Skin epidermis (tissue), 12 donors: ENCODE measurements around the gene FDPS.
"Not testable (repeated sequence)": the region's sequence is repeated elsewhere in the genome, so short reads cannot be mapped to it uniquely, and the experiment has no call there.

Experiments used
- H3K27ac ChIP-seq, 21 experiments: fragments of 200-600 bp; sonication (generic) in 11 of 21; one replicate each; pipeline ENCODE4 v1.5.0; 2020; ENCODE audit warnings: mild to moderate bottlenecking in 3 of 21, inconsistent platforms in 2 of 21, moderate library complexity in 2 of 21
- H3K4me3 ChIP-seq, 7 experiments: fragments of 200-600 bp; sonication (generic) in 2 of 7; one replicate each; pipeline ENCODE4 v1.5.0; 2020; ENCODE audit warnings: inconsistent platforms in 2 of 7, mild to moderate bottlenecking in 2 of 7, moderate library complexity in 1 of 7

FDPS gene

DNA sequence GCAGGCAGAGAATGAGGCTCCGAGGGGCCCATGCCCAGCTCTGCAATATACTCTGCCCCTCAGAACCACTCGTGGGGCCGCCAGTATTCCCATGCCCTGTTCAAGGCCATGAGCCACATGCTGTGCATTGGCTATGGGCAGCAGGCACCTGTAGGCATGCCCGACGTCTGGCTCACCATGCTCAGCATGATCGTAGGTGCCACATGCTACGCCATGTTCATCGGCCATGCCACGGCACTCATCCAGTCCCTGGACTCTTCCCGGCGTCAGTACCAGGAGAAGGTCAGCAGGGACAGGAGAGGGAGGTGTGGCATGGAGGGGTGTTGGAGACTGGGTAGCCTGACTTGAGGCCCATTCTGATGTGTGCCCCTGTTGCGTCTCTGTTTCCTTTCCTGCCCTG is 24.2 kb upstream of the FDPS start:
- Histone ChIP-seq H3K4me3 (no peak overlapping the region), H3K27ac (no peak overlapping the region)

DNA sequence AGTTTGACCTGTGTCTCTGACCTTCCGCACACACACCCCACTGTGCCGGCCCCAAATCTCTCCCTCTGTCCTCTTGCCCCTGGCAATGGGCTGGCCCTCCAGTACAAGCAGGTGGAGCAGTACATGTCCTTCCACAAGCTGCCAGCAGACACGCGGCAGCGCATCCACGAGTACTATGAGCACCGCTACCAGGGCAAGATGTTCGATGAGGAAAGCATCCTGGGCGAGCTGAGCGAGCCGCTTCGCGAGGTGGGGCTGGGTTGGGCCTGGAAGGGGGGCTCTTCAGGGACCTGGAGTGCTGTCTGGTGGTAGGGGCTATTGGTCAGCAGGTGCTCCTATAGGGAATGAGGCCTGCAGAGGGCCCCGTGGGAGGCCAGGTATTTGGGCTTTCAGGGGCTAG is 23.6 kb upstream of the FDPS start:
- no peak overlapping the region for H3K27ac ChIP-seq
- H3K4me3 ChIP-seq = no peak overlapping the region

DNA sequence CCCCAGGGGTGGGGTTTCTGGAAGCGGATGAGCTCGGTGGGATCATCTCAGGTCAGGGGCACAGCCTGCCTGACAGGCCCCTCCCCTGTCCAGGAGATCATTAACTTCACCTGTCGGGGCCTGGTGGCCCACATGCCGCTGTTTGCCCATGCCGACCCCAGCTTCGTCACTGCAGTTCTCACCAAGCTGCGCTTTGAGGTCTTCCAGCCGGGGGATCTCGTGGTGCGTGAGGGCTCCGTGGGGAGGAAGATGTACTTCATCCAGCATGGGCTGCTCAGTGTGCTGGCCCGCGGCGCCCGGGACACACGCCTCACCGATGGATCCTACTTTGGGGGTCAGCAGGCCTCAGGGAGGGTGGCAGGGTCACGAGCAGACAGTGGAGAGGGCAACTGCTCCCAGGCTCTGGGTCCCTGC is 23.0 kb upstream of the FDPS start:
- Histone ChIP-seq H3K27ac (no peak overlapping the region), H3K4me3 (no peak overlapping the region)

DNA sequence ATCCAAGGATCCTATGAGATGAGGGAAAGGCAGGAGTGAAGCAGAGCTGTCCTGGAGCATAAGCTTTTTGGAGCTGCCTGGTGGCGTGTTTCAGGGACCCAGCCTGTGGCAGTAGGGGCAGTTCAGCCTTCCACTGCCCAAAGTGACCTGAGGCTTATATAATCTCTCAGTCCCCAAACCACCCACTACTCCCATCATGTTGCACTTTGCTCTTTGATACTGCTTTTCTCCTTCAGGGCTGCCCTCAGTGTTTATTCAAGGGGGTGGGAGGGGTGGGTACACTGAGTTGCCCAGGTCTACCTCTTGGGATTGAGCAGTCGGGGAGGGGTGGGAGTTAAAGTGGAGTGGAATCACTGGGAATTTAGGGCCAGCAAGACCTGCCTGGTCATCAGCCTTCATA is 22.1 kb upstream of the FDPS start:
- Histone ChIP-seq H3K4me3 (no peak overlapping the region), H3K27ac (no peak overlapping the region)

DNA sequence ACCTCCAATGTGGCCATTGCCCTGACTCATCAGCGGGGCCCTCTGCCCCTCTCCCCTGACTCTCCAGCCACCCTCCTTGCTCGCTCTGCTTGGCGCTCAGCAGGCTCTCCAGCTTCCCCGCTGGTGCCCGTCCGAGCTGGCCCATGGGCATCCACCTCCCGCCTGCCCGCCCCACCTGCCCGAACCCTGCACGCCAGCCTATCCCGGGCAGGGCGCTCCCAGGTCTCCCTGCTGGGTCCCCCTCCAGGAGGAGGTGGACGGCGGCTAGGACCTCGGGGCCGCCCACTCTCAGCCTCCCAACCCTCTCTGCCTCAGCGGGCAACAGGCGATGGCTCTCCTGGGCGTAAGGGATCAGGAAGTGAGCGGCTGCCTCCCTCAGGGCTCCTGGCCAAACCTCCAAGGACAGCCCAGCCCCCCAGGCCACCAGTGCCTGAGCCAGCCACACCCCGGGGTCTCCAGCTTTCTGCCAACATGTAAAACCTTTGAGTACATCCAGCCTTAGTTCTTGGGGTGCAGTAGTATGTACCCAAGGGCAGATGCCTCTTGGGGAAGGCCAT is 20.6 kb upstream of the FDPS start:
- Histone ChIP-seq H3K4me3 (no peak overlapping the region), H3K27ac (no peak overlapping the region)

DNA sequence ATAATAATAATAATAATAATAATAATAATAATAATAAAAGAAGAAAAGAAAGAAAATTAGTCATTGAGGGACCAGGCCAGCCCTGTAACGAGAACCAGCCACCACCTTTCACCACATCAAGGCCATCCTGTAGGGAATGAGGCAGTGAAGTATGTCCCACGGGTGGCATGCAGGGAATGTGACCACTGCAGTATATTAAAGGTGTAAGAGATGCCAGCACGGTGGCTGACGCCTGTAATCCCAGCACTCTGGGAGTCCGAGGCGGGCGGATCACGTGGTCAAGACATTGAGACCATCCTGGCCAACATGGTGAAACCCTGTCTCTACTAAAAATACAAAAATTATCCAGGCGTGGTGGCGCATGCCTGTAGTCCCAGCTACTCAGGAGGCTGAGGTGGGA is 17.7 kb upstream of the FDPS start:
- H3K4me3 ChIP-seq, H3K27ac ChIP-seq: not testable (repeated sequence)

DNA sequence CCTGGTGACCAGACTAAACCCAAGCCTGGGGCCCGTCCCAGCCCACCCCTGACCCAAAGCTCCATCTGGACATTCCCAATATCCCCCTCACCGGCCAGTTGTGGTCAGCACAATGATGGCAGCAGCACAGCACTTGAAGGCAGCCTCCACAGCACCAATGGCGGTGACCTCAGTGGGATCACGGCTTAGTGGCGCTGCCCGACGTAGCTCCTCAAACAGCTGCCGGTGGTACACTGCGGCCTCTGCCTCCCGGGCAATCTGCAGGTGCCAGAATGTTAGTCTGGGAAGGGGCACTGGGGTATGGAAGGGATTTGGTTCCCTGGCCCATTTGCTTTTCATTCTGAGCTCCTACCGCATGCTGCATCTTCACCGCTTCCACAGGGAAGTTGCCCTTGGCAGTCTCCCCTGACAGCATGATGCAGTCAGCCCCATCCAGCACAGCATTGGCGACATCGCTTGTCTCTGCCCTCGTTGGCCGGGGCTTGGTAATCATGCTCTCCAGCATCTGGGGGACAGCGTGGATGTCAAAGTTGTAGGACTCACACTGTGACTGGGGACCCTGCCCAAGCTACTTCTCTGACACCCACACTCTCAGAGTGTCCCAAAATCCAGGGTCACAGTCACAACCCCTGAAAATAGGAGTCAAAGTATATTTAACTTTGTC is 15.4 kb upstream of the FDPS start:
- no peak overlapping the region for H3K27ac ChIP-seq
- H3K4me3 ChIP-seq = no peak overlapping the region

DNA sequence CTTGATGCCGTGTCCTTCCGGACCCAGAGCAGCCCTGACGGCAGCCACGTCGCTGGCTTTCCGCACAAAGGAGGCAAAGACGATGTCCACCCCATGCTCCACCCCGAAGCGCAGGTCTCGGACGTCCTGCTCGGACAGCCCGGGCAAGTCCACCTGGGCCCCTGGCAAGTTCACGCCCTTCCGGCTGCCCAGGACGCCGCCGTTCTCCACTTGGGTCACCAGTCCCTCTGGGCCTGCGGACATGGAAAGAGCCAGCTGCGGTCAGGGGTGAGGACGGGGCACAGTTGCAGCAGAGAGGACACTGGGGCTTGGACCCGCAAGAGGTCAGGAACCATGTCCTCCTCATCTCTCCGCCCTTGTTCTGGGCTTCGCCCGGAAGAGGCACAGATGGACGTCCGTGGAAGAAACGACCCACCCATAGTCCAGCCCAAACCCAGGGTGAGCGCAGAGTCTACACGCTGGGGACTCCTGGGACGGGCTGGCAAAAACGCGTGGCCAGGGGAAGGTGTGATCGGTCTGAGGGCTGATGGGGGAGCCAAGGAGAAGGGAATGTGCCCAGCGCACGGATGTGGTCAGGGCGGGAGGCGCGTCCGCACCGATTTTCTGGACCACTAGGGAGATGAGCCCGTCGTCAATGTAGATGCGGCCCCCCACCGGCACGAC is 14.0 kb upstream of the FDPS start:
- Histone ChIP-seq H3K4me3 (peak overlapping the region in 4 of 7 experiments; percentile 1 to 26 (median 10)), H3K27ac (no peak overlapping the region)

DNA sequence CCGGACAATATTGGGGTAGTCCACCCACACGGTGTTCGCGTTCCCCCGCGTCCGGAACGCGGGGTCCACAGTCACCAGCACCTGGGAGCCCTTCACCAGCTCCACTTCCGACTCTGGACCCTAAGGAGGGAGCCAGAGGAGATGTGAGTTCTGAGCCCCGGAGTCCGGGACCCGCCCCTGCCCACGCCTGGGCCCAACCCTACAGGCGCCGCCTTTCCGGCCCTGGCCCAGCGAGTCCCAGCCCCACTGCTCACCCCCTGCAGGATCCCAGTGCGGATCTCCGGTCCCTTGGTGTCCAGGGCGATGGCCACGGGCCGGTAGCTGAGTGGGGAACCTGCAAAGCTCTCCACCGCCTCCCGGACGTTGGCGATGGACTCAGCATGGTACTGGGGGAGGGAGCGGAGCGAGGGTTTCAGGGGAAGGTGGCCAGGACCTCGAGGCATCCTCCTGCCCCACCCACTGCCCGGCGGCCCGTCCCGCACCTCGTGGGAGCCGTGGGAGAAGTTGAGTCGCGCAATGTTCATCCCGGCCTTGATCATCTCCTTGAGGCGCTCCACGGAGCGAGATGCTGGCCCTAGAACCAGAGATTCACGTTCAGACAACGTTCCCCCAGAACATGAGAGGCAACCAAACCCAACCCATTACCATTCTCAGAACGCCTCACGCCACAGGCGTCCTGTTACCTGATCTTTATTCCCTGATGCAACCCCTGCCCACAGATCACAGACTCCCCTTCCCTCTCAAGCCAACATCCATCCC is 13.3 kb upstream of the FDPS start:
- Histone ChIP-seq H3K27ac (peak overlapping the region in 1 of 21 experiments; percentile 3), H3K4me3 (peak overlapping the region in 5 of 7 experiments; percentile 1 to 26 (median 6))

DNA sequence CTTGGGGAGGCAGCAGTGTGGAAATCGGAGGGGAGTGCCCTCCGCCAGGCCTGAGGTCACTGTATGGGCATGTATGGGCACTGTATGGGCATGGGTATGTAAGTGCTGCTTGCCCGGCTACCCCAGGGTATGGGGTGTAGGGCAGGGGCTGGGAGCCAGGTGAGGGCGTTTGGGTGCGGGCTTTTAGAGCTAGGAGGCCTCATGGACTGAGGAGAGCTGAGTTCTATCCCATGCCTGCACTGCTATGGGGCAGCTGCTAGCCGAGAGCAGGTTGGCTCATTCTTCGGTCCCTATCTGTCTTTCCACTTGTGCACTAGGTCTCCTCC is 12.8 kb upstream of the FDPS start:
- no peak overlapping the region for H3K27ac ChIP-seq
- H3K4me3 ChIP-seq = no peak overlapping the region

DNA sequence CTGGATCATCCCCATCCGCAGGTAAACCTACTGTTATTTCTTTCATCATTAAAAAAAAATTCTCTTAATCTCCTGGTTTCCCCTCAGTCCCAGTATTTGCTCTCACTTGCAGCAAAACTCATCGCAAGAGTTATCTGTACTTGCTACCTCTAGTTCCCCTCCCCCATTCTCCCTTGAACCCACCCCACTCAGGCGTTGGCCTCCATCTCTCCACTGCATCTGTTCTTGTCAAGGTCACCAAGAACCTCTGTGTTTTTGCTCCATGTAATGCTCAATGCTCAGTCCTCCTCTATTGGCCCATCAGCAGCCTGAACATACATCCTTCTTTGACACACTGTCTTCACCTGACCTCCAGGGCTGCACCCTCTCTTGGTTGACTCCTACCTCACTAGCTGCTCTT is 12.0 kb upstream of the FDPS start:
- no peak overlapping the region for H3K4me3 ChIP-seq
- no peak overlapping the region for H3K27ac ChIP-seq

DNA sequence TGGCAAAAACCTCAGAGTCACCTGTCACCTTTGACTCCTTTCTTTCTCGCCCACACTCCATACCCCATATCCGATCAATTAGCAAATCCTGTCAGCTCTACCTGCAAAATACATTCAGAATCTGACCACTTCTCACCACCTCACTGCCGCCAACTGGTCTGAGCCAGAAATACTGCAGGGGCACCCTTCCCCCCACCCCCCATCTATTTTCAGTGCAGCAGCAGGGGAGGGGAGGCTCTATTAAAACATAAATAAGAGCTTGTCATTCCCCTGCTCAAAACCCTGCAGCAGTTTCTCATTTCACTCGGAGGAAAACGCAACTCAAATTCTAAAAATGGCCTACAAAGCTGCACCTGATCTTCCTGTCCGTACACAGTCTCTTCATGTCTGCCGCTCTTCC is 11.3 kb upstream of the FDPS start:
- no peak overlapping the region for H3K27ac ChIP-seq
- H3K4me3 ChIP-seq = no peak overlapping the region

DNA sequence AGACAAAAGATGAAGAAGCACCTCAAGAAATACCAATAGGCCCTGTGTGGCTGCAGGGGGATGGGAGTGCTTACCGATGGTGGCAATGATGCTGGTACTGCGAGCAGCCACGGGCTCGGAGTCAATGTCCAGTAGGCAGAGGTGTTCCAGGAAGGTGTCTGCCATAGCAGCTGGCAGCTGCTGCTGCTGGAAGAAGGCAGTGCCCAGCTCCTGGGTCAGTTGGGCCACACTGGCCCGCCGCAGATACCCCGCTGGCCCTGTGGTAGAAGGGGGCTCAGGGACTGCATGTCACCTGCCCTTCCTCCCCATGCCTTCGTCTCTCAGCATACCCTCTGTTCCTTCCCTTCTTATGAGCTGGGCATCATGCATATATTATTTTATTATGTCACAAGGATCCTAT is 8.6 kb upstream of the FDPS start:
- no peak overlapping the region for H3K27ac ChIP-seq
- H3K4me3 ChIP-seq = no peak overlapping the region

DNA sequence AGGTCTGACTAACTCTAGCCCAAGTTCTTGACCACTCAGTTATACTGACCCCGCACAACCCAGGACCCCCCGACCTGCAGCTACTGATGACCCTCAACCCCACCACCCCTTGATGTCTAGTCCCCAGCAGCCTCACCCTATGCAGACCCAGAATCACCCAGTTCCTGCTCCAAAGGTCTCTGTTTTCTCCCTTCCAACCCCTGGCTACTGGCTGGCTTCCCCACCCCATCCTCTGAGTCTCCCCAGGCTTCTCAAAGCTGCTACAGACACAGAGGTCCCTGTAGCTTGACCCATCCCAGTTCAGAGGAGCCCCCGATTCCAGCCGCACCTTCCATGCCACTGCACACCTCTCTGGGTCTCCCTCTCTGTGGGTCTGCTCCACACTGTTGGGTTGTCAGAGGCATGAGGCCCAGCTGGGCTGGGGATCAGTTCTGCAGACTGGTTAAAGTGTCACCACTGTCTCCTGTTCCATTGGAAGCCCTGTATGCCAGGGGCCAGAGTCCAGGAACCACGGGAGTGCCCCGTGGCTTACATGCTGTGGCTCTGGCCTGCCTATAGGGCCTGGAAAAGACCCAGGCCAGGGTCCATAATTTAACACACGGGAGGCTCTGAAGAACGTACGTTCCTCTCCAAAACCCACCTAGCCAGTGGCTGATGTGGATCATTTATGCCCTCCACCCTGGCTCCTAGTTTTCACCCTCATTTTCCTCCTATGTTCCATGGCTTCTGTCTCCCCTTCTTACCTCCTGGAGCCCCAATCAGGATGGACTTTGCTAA is 7.9 kb upstream of the FDPS start:
- no peak overlapping the region for H3K4me3 ChIP-seq
- no peak overlapping the region for H3K27ac ChIP-seq

DNA sequence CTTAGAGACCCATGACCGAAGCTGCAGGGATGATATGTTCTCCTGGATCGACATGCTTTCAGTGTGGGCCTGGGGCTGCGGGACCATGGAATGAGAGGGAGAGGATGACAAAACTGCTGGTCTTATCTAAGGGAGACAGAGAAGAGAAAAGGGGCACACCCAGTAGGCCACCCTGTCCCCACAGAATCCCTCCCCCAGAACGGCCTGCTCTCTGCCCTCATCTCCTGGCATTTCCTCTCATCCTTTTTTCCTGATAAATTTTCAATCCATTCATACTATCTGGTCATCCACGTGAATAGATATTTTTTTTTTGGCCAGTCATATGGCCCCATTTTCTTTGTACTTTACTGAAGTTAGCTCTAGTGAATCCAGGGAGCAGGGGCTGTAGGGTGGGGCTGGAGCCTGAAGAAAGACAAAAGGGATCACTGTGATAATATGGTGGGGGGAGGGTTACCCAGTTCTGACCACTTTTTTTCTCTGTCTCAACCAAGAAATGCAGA is 7.3 kb upstream of the FDPS start, which contains the start of gene PKLR:
PKLR (minus strand) TSS at position 97 of the 500 bp plus-strand sequence; CDS start at position 54, 43 bp downstream.
- no peak within 1 kb of the TSS for H3K4me3 ChIP-seq
- H3K27ac ChIP-seq = no peak within 1 kb of the TSS

DNA sequence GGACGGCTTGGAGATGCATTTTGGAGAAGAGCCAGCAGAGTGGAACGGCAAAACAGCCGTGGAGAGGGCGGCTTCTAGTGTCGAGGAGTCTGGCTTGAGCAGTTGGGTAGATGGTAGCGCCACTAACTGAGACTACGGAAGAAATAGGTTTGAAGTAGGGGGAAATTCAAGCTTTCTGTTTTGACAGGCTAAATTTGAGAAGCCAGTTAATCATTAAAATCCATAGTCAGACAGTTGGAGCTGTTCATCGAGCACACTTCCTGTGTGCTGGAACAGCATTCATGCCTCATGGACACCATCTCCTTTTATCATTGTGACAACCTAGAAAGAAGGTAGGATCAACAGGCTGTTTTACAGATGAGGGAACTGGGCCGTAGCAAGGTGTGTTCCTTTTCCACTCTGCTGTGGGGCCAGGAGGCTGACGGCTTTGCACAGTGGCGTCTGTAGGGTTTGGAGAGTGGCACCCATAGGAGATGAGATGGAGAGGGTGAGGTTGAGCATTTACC is 4.1 kb upstream of the FDPS start:
- no peak overlapping the region for H3K4me3 ChIP-seq

DNA sequence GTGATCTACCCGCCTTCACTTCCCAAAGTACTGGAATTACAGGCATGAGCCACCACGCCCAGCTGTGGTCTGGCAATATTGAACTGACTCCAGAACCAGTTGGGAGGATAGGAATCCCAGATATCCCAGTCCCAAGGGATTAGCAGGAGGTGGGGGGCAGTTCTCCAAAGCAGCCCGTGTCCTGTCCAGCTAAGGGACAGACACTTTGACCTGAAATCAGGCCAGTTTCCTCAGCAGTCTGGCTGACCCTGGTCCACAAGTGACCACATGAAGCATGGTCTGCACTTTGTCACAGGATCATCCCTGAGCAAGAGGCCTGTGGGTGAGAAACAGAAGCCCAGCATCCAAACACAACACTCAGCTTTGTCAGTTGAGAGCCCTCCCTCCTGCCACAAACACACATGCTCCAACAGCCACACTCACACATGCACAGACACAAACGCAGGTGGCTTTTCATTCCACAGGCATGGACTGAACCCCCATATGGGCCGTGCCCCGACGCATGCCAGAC is 2.7 kb upstream of the FDPS start:
- peak overlapping the region in 3 of 21 experiments; percentile 5 to 34 (median 20) for H3K27ac ChIP-seq

More for the DNA sequence above, 4.1 kb upstream of the FDPS start:
- no peak overlapping the region for H3K27ac ChIP-seq

DNA sequence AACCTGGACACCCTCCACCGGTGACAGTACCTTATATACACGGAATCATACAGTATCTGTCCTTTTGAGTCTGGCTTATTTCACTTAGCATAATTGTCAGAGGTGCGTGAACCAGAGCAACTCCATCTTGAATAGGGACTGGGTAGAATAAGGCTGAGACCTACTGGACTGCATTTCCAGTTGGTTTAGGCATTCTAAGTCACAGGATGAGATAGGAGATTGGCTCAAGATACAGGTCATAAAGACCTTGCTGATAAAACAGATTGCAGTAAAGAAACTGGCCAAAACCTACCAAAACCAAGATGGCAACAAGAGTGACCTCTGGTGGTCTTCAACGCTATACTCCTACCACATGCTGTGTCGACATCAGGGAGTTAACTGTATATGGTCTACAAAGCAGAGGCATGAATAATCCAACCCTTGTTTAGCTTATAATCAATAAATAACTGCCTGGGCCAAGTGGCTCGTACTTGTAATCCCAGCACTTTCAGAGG is 1.4 kb upstream of the FDPS start:
- Histone ChIP-seq H3K4me3 (no peak overlapping the region), H3K27ac (peak overlapping the region in 2 of 21 experiments; percentile 76 to 89)

More for the DNA sequence above, 2.7 kb upstream of the FDPS start:
- no peak overlapping the region for H3K4me3 ChIP-seq

DNA sequence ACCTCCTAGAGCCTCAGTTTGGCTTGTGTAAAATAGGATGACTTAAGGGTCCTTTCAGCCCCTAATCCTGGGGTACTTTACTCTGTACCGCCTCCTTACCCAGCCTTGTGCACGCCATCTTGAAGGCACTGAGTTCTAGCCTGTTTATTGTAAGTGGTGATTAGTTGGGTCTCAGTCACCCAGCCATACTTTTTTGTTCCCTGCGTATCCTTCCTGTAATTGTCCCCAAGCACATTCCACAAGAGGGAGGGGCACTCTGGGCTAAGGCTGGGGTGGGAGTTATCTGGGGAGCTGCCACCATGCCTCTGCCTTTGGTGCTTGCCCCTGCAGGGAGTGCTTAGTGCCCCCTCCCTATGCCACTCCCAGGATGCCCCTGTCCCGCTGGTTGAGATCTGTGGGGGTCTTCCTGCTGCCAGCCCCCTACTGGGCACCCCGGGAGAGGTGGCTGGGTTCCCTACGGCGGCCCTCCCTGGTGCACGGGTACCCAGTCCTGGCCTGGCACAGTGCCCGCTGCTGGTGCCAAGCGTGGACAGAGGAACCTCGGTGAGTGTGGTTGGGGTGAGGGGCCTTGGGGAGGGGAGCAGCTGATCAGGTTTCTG is 856 bp downstream of the FDPS start:
- peak overlapping the region; percentile 53 to 86 (median 73) for H3K4me3 ChIP-seq
- peak overlapping the region in 20 of 21 experiments; percentile 75 to 95 (median 91) for H3K27ac ChIP-seq
